Measurements from ENCODE around the gene SLFNL1. TPM values are rescaled to one million over a fixed set of nuclear protein-coding genes. Genes with fewer than 3 reads are reported as not detected.

The SLFNL1 gene
- 0.04 TPM for polyA plus RNA-seq (2013, experiment 1 of 2)
- 0.03 TPM for polyA plus RNA-seq (2013, experiment 2 of 2)

DNA sequence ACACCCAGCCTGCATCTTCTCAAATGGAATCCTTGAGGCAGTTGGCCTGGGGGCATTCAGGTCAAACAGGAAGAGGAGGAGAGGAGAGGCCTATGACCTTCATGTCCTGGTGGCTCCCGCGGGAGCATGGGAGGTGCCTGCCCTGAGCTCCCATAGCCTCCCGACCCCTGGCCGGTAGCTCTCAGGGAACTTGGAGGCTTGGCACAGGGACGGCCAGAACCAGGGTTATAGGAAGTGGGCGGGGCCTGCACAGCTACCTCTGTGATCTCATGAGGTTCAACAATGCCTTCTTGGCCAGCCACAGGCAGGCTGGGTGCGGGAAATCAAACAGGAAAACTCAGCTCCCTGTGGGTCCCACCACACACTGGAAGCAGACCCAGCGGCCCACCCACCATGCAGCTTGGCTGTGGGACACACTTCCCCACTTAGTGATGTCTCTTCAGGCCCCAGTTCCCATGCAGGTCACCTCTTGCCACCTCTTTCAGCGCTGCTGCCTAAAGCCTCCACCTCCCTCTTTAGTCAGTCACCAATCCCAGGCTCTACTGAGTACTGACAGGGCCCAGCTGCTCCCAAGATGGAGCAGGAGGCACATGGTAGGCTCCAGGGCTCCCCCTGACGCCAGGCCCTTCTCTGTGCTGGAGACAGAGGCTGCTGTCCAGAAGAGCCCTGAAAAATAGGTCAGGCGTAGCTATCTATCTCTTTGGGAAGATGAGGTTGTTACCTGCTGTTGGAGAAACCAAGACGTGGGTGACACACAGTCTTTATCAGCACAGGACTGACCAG, at the start of gene SLFNL1:
Gene SLFNL1 (minus strand): TSS at position 200 of the 783 bp plus-strand sequence. CDS start 1,065 bp downstream, outside the sequence.
- peak; percentile 53 for DNase-seq
- no peaks in the 10 kb centered on the region for H3K79me1 ChIP-seq (replicated peaks; ENCODE audit: low read length, poor library complexity, severe bottlenecking)
- WGBS, result 56% methylated on average over 12 of the region's 12 CpGs
- no peak within 1 kb of the TSS for H4K91ac ChIP-seq (ENCODE audit: low read length)
- no peak within 1 kb of the TSS for H3K4me2 ChIP-seq (ENCODE audit: low read length, poor library complexity, severe bottlenecking)
- no peak within 1 kb of the TSS for H3K27ac ChIP-seq (ENCODE audit: low read length, poor library complexity, severe bottlenecking)
- H2BK120ac ChIP-seq (ENCODE audit: low read depth, low read length), result peak within 1 kb of the TSS; percentile 9
- H3K9ac ChIP-seq (ENCODE audit: low read length), result no peak within 1 kb of the TSS
- H3K4ac ChIP-seq (ENCODE audit: low read depth in 1 of 2, low read length in 2 of 2), result peak within 1 kb of the TSS in 1 of 2 experiments; percentile 7
- H3K23ac ChIP-seq (ENCODE audit: low read length in 2 of 2), result peak within 1 kb of the TSS in 1 of 2 experiments; percentile 36
- no peak within 1 kb of the TSS for H2AFZ ChIP-seq (ENCODE audit: low read depth, low read length)
- peaks cover 11% of the 10 kb centered on the region for H3K4me1 ChIP-seq (ENCODE audit: control insufficient read depth, insufficient read depth, low read depth, low read length)
- no peaks in the 10 kb centered on the region for H3K27me3 ChIP-seq (ENCODE audit: control insufficient read depth in 1 of 2, insufficient read depth in 1 of 2, low read length in 2 of 2)
- H2BK5ac ChIP-seq (ENCODE audit: low read depth, low read length, poor library complexity, severe bottlenecking), result no peak within 1 kb of the TSS
- H3K18ac ChIP-seq (ENCODE audit: low read depth in 1 of 2, low read length in 2 of 2), result peak within 1 kb of the TSS in 1 of 2 experiments; percentile 42
- no peak within 1 kb of the TSS for H3K14ac ChIP-seq (ENCODE audit: low read length in 2 of 2)
- H4K8ac ChIP-seq (ENCODE audit: low read length), result peak within 1 kb of the TSS; percentile 48
- no peak within 1 kb of the TSS for H3K4me3 ChIP-seq (ENCODE audit: insufficient read depth in 1 of 2, low read depth in 1 of 2, low read length in 2 of 2)
- H3K9me3 ChIP-seq (ENCODE audit: control insufficient read depth, low read length), result no peaks in the 10 kb centered on the region
- H2BK15ac ChIP-seq (ENCODE audit: low read depth, poor library complexity, severe bottlenecking), result no peak within 1 kb of the TSS
- H2BK12ac ChIP-seq (ENCODE audit: low read length in 2 of 2), result peak within 1 kb of the TSS in 1 of 2 experiments; percentile 21
- H2AK5ac ChIP-seq (ENCODE audit: low read length, severe bottlenecking), result no peak within 1 kb of the TSS
- peaks cover 8 to 42% of the 10 kb centered on the region in 2 experiments for H3K36me3 ChIP-seq (ENCODE audit: control insufficient read depth in 1 of 2, insufficient read depth in 2 of 2, low read depth in 1 of 2, low read length in 2 of 2)

DNA sequence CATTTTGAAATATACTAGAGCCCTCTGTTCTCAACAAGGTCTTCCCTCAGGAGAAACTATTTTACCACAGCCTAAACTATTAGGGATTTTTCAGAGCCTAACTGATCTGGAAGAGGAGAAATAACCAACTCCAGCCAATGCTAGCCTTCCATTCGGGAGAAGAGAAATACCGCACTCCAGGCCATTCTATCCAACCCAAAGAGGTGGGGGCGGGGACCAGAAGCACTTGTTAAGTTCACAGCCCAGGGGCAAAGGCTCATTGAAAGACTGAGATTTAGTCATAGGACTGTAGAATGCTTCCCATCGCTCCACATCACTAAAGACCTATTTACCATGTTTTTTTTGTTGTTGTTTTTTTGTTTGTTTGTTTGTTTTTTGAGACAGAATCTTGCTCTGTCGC, 35.4 kb upstream of the SLFNL1 start:
- Histone ChIP-seq H3K4ac (ENCODE audit: low read depth in 1 of 2, low read length in 2 of 2) (no peak overlapping the region), H3K79me1 (replicated peaks; ENCODE audit: low read length, poor library complexity, severe bottlenecking) (peaks cover 4% of the 10 kb centered on the region), H3K9me3 (ENCODE audit: control insufficient read depth, low read length) (no peaks in the 10 kb centered on the region), H3K4me2 (ENCODE audit: low read length, poor library complexity, severe bottlenecking) (no peak overlapping the region), H3K27ac (ENCODE audit: low read length, poor library complexity, severe bottlenecking) (no peak overlapping the region), H2BK15ac (ENCODE audit: low read depth, poor library complexity, severe bottlenecking) (no peak overlapping the region), H2BK120ac (ENCODE audit: low read depth, low read length) (no peak overlapping the region), H3K14ac (ENCODE audit: low read length in 2 of 2) (no peak overlapping the region), H3K36me3 (ENCODE audit: control insufficient read depth in 1 of 2, insufficient read depth in 2 of 2, low read depth in 1 of 2, low read length in 2 of 2) (peaks cover 3 to 8% of the 10 kb centered on the region in 2 experiments), H3K23ac (ENCODE audit: low read length in 2 of 2) (no peak overlapping the region), H3K4me3 (ENCODE audit: insufficient read depth in 1 of 2, low read depth in 1 of 2, low read length in 2 of 2) (no peak overlapping the region), H4K8ac (ENCODE audit: low read length) (no peak overlapping the region), H3K27me3 (ENCODE audit: control insufficient read depth in 1 of 2, insufficient read depth in 1 of 2, low read length in 2 of 2) (no peaks in the 10 kb centered on the region), H3K4me1 (ENCODE audit: control insufficient read depth, insufficient read depth, low read depth, low read length) (no peaks in the 10 kb centered on the region), H4K91ac (ENCODE audit: low read length) (no peak overlapping the region), H2BK12ac (ENCODE audit: low read length in 2 of 2) (no peak overlapping the region), H2BK5ac (ENCODE audit: low read depth, low read length, poor library complexity, severe bottlenecking) (no peak overlapping the region), H3K9ac (ENCODE audit: low read length) (no peak overlapping the region), H2AFZ (ENCODE audit: low read depth, low read length) (no peak overlapping the region), H3K18ac (ENCODE audit: low read depth in 1 of 2, low read length in 2 of 2) (no peak overlapping the region), H2AK5ac (ENCODE audit: low read length, severe bottlenecking) (no peak overlapping the region)
- no peak for DNase-seq
- 60% methylated on average over 2 of the region's 5 CpGs for WGBS

DNA sequence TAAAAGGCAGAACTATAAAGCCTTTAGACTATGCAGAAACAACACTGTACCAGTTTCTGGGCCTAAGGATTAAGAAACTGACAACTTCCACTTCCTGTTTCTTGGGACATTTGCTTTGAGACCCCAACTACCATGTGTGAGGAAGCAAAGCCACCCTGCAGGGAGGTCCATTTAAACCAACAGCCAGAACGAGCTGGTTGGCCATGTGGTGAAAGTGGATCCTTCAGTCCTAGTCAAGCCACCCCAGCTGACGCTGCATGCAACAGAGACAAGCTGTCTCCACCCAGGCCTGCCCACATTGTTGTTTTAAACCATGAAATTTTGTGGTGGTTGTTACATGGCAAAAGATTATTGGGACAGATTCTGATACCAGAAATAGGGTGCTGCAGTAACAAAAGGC, 31.8 kb upstream of the SLFNL1 start:
- Histone ChIP-seq H2AFZ (ENCODE audit: low read depth, low read length) (no peak overlapping the region), H3K9ac (ENCODE audit: low read length) (no peak overlapping the region), H3K79me1 (replicated peaks; ENCODE audit: low read length, poor library complexity, severe bottlenecking) (peaks cover 2% of the 10 kb centered on the region), H3K36me3 (ENCODE audit: control insufficient read depth in 1 of 2, insufficient read depth in 2 of 2, low read depth in 1 of 2, low read length in 2 of 2) (peaks cover 7 to 11% of the 10 kb centered on the region in 2 experiments), H2AK5ac (ENCODE audit: low read length, severe bottlenecking) (no peak overlapping the region), H3K27me3 (ENCODE audit: control insufficient read depth in 1 of 2, insufficient read depth in 1 of 2, low read length in 2 of 2) (no peaks in the 10 kb centered on the region), H3K9me3 (ENCODE audit: control insufficient read depth, low read length) (no peaks in the 10 kb centered on the region), H3K4me2 (ENCODE audit: low read length, poor library complexity, severe bottlenecking) (no peak overlapping the region), H3K27ac (ENCODE audit: low read length, poor library complexity, severe bottlenecking) (no peak overlapping the region), H3K23ac (ENCODE audit: low read length in 2 of 2) (no peak overlapping the region), H3K4ac (ENCODE audit: low read depth in 1 of 2, low read length in 2 of 2) (no peak overlapping the region), H3K14ac (ENCODE audit: low read length in 2 of 2) (no peak overlapping the region), H2BK12ac (ENCODE audit: low read length in 2 of 2) (no peak overlapping the region), H2BK5ac (ENCODE audit: low read depth, low read length, poor library complexity, severe bottlenecking) (no peak overlapping the region), H4K8ac (ENCODE audit: low read length) (no peak overlapping the region), H3K18ac (ENCODE audit: low read depth in 1 of 2, low read length in 2 of 2) (no peak overlapping the region), H3K4me1 (ENCODE audit: control insufficient read depth, insufficient read depth, low read depth, low read length) (no peaks in the 10 kb centered on the region), H4K91ac (ENCODE audit: low read length) (no peak overlapping the region), H2BK15ac (ENCODE audit: low read depth, poor library complexity, severe bottlenecking) (no peak overlapping the region), H3K4me3 (ENCODE audit: insufficient read depth in 1 of 2, low read depth in 1 of 2, low read length in 2 of 2) (no peak overlapping the region), H2BK120ac (ENCODE audit: low read depth, low read length) (no peak overlapping the region)
- no peak for DNase-seq
- WGBS, result 72% methylated on average over 2 of the region's 2 CpGs

DNA sequence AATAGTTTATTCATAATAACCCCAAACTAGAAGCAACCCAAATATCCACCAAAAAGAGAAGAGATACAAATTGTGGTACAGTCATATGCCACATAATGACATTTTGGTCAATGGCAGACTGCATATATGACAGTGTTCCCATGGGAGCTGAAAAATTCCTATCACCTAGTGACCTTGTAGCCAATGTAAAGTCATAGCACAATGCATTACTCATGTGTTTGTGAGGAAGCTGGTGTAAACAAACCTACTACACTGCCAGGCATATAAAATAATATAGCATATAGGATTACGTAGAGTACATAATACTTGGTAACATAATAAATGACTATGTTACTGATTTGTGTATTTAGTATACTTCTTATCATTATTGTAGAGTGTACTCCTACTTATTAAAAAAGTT, 29.5 kb upstream of the SLFNL1 start:
- H3K4ac ChIP-seq (ENCODE audit: low read depth in 1 of 2, low read length in 2 of 2), result no peak overlapping the region
- H2BK12ac ChIP-seq (ENCODE audit: low read length in 2 of 2), result no peak overlapping the region
- no peaks in the 10 kb centered on the region for H3K27me3 ChIP-seq (ENCODE audit: control insufficient read depth in 1 of 2, insufficient read depth in 1 of 2, low read length in 2 of 2)
- peaks cover 17% of the 10 kb centered on the region in 2 experiments for H3K36me3 ChIP-seq (ENCODE audit: control insufficient read depth in 1 of 2, insufficient read depth in 2 of 2, low read depth in 1 of 2, low read length in 2 of 2)
- H2BK120ac ChIP-seq (ENCODE audit: low read depth, low read length), result no peak overlapping the region
- H3K4me2 ChIP-seq (ENCODE audit: low read length, poor library complexity, severe bottlenecking), result no peak overlapping the region
- no CpG with 5 or more reads among the region's 1 CpG for WGBS
- DNase-seq, result peak; percentile 17
- no peak overlapping the region for H4K8ac ChIP-seq (ENCODE audit: low read length)
- H3K23ac ChIP-seq (ENCODE audit: low read length in 2 of 2), result no peak overlapping the region
- H3K9me3 ChIP-seq (ENCODE audit: control insufficient read depth, low read length), result no peaks in the 10 kb centered on the region
- no peak overlapping the region for H3K14ac ChIP-seq (ENCODE audit: low read length in 2 of 2)
- H3K18ac ChIP-seq (ENCODE audit: low read depth in 1 of 2, low read length in 2 of 2), result no peak overlapping the region
- H3K4me3 ChIP-seq (ENCODE audit: insufficient read depth in 1 of 2, low read depth in 1 of 2, low read length in 2 of 2), result no peak overlapping the region
- no peak overlapping the region for H2BK5ac ChIP-seq (ENCODE audit: low read depth, low read length, poor library complexity, severe bottlenecking)
- no peak overlapping the region for H2AFZ ChIP-seq (ENCODE audit: low read depth, low read length)
- H3K9ac ChIP-seq (ENCODE audit: low read length), result no peak overlapping the region
- no peak overlapping the region for H4K91ac ChIP-seq (ENCODE audit: low read length)
- no peak overlapping the region for H3K27ac ChIP-seq (ENCODE audit: low read length, poor library complexity, severe bottlenecking)
- H2AK5ac ChIP-seq (ENCODE audit: low read length, severe bottlenecking), result no peak overlapping the region
- no peaks in the 10 kb centered on the region for H3K4me1 ChIP-seq (ENCODE audit: control insufficient read depth, insufficient read depth, low read depth, low read length)
- peaks cover 2% of the 10 kb centered on the region for H3K79me1 ChIP-seq (replicated peaks; ENCODE audit: low read length, poor library complexity, severe bottlenecking)
- H2BK15ac ChIP-seq (ENCODE audit: low read depth, poor library complexity, severe bottlenecking), result no peak overlapping the region

Measured in mesenchymal stem cell (in vitro differentiated cells and primary cell).